GM12878 (cell line): ENCODE results near the gene CBR3. TPM values are rescaled to one million over a fixed set of nuclear protein-coding genes. Genes with fewer than 3 reads are reported as not detected.

Source experiments
- ATAC-seq: fragments of 200-7000 bp; cut with Tn5 transposase; 3 replicates; pipeline ENCODE4 v1.9.1; 2020; ENCODE audit warnings: mild to moderate bottlenecking, moderate library complexity
- BruUV-seq: library from RNA; stranded (reverse); fragments of 400-500 nt; replicated peaks from 2 replicates; lab custom pipeline; 2021; lab: Mats Ljungman, UMichigan
- CTCF ChIA-PET: fragments of 300-600 bp; sonication (Branson Sonifier 250); formaldehyde crosslinking; extraction: SDS; loops from one replicate; lab custom pipeline; 2021; ENCODE audit warnings: inconsistent platforms; lab: Yijun Ruan, JAX
- POLR2A ChIA-PET: fragments of 350-600 bp; formaldehyde crosslinking; extraction: SDS; loops from one replicate; lab custom pipeline; 2021; ENCODE audit warnings: inconsistent platforms; lab: Charles Lee
- RAD21 ChIA-PET: fragments of 300-600 bp; sonication (Branson Sonifier 250); formaldehyde crosslinking; loops from one replicate; lab custom pipeline; 2023; ENCODE audit warnings: antibody characterized with exemption; ENCODE audit not compliant: unreplicated experiment; lab: Charles Lee
- SMC1A ChIA-PET: fragments of 300-600 bp; sonication (Branson Sonifier 250); formaldehyde crosslinking; loops from one replicate; lab custom pipeline; 2023; ENCODE audit not compliant: unreplicated experiment, uncharacterized antibody; lab: Charles Lee
- DNase-seq: peaks from one replicate; pipeline ENCODE4 v3.0.0-alpha.2; 2011; ENCODE audit warnings: low read depth, low spot score
- FAIRE-seq: peaks from 3 replicates; lab custom pipeline; 2011; peaks lifted over from hg19 to GRCh38; lab: Jason Lieb, UNC
- H2AFZ ChIP-seq: 2 replicates; pipeline ENCODE4 v1.6.0; 2011; ENCODE audit warnings: low read depth, low read length, control low read depth; ENCODE audit not compliant: control insufficient read depth
- H3K27ac ChIP-seq: 2 replicates; pipeline ENCODE4 v1.5.1; 2011; ENCODE audit warnings: control low read depth; ENCODE audit not compliant: control insufficient read depth, insufficient read depth
- H3K27me3 ChIP-seq, 2 experiments: replicated peaks in 1 of 2; 2 replicates each; pipeline versions ENCODE4 v1.6.0 to v1.6.1; 2011; ENCODE audit warnings: low read length in 1 of 2; ENCODE audit not compliant: control insufficient read depth in 2 of 2, insufficient read depth in 2 of 2
- H3K36me3 ChIP-seq, 2 experiments: 2 replicates each; pipeline ENCODE4 v1.5.1; 2011; ENCODE audit warnings: low read length in 1 of 2; ENCODE audit not compliant: control insufficient read depth in 2 of 2, insufficient read depth in 2 of 2
- H3K4me1 ChIP-seq: 2 replicates; pipeline ENCODE4 v1.6.1; 2011; ENCODE audit warnings: mild to moderate bottlenecking, low read length, moderate library complexity, mixed read lengths; ENCODE audit not compliant: control insufficient read depth, insufficient read depth
- H3K4me2 ChIP-seq: 2 replicates; pipeline ENCODE4 v1.6.0; 2011; ENCODE audit warnings: control low read depth; ENCODE audit not compliant: control insufficient read depth, insufficient read depth
- H3K4me3 ChIP-seq: fragments of 200-600 bp; sonication (generic); 2 replicates; pipeline ENCODE4 v1.5.1; 2016
- H3K79me2 ChIP-seq: 2 replicates; pipeline ENCODE4 v1.6.0; 2011; ENCODE audit warnings: low read length; ENCODE audit not compliant: control insufficient read depth, insufficient read depth
- H3K9ac ChIP-seq: 2 replicates; pipeline ENCODE4 v1.8.0; 2011; ENCODE audit warnings: low read length, control low read depth, mixed read lengths; ENCODE audit not compliant: control insufficient read depth, insufficient read depth
- H3K9me3 ChIP-seq: replicated peaks from 3 replicates; pipeline ENCODE4 v1.5.1; 2011; ENCODE audit warnings: mild to moderate bottlenecking, low read length; ENCODE audit not compliant: control insufficient read depth, insufficient read depth
- H4K20me1 ChIP-seq: 2 replicates; pipeline ENCODE4 v1.6.0; 2011; ENCODE audit not compliant: control insufficient read depth, insufficient read depth
- ATF3 ChIP-seq: IDR thresholded peaks from 2 replicates; pipeline ENCODE4 v1.6.1; 2011; ENCODE audit warnings: low read depth, mild to moderate bottlenecking, low read length, moderate library complexity, borderline replicate concordance; ENCODE audit errors: extremely low read depth
- CBFB ChIP-seq: IDR thresholded peaks from 2 replicates; pipeline ENCODE4 v1.6.1; 2016; ENCODE audit warnings: antibody characterized with exemption, low read depth
- CREB1 ChIP-seq: IDR thresholded peaks from 2 replicates; pipeline ENCODE4 v1.6.1; 2012; ENCODE audit warnings: low read depth, mild to moderate bottlenecking, inconsistent platforms
- CREM ChIP-seq: IDR thresholded peaks from 2 replicates; pipeline ENCODE4 v1.6.1; 2014; ENCODE audit warnings: antibody characterized with exemption, low read depth
- E4F1 ChIP-seq: fragments of 450-650 bp; IDR thresholded peaks from 2 replicates; pipeline ENCODE4 v1.6.1; 2018; ENCODE audit warnings: borderline replicate concordance, mild to moderate bottlenecking; ENCODE audit not compliant: partially characterized antibody
- EED ChIP-seq: sonication (generic); IDR thresholded peaks from 2 replicates; pipeline ENCODE4 v1.6.1; 2016; ENCODE audit warnings: antibody characterized with exemption, low read depth
- EP300 ChIP-seq, 2 experiments: fragments of 150-350 bp in 1 of 2; IDR thresholded peaks; 2 replicates each; pipeline ENCODE4 v1.6.1; 2011 to 2012; ENCODE audit warnings: low read depth in 2 of 2, low read length in 2 of 2, borderline replicate concordance in 1 of 2, improper control_type of control experiment in 1 of 2, inconsistent platforms in 1 of 2; ENCODE audit not compliant: control insufficient read depth in 1 of 2
- GATAD2B ChIP-seq: fragments of 450-650 bp; conservative IDR thresholded peaks from 2 replicates; pipeline ENCODE4 v1.6.1; 2017; ENCODE audit warnings: low read depth, mild to moderate bottlenecking, moderate library complexity
- HDAC6 ChIP-seq: fragments of 200-600 bp; sonication (generic); IDR thresholded peaks from one replicate; pipeline ENCODE4 v1.8.0; 2017; ENCODE audit warnings: antibody characterized with exemption; ENCODE audit not compliant: unreplicated experiment
- NFXL1 ChIP-seq: fragments of 450-650 bp; IDR thresholded peaks from 2 replicates; pipeline ENCODE4 v1.6.1; 2017; ENCODE audit warnings: antibody characterized with exemption, mild to moderate bottlenecking, borderline replicate concordance
- NKRF ChIP-seq: fragments of 450-650 bp; conservative IDR thresholded peaks from 2 replicates; pipeline ENCODE4 v1.6.1; 2017; ENCODE audit warnings: mild to moderate bottlenecking, moderate library complexity
- POLR2AphosphoS2 ChIP-seq: IDR thresholded peaks from 2 replicates; pipeline ENCODE4 v1.6.1; 2011; ENCODE audit warnings: low read depth, mild to moderate bottlenecking, low read length, improper control_type of control experiment, moderate library complexity
- RAD21 ChIP-seq: IDR thresholded peaks from 2 replicates; pipeline ENCODE4 v1.6.1; 2011; ENCODE audit warnings: mild to moderate bottlenecking, low read depth, low read length, moderate library complexity; ENCODE audit not compliant: insufficient read depth
- SMAD5 ChIP-seq: IDR thresholded peaks from 2 replicates; pipeline ENCODE4 v1.6.1; 2016; ENCODE audit warnings: antibody characterized with exemption, low read depth
- SUPT20H ChIP-seq: IDR thresholded peaks from 2 replicates; pipeline ENCODE4 v1.6.1; 2011; ENCODE audit warnings: low read depth, mild to moderate bottlenecking, low read length, moderate library complexity, borderline replicate concordance; ENCODE audit not compliant: control insufficient read depth
- WGBS: methylation state at CpG from one replicate; pipeline ENCODE4 v1.1.6; 2016; ENCODE audit warnings: low lambda C conversion rate; ENCODE audit not compliant: insufficient replicate concordance, insufficient coverage; ENCODE audit errors: missing lambda C conversion rate; 5-methylcytosine and 5-hydroxymethylcytosine counted together
- in situ Hi-C: fragments of 300-500 bp; cut with MboI; formaldehyde crosslinking; loops from 9 replicates; pipeline ENCODE4 v1.14.3; 2018; ENCODE audit warnings: mixed read lengths
- intact Hi-C: fragments of 100-400 bp; cut with micrococcal nuclease; formaldehyde crosslinking; loops from one replicate; pipeline ENCODE4 v1.14.2; 2022; ENCODE audit not compliant: unreplicated experiment
- polyA plus RNA-seq, 11 experiments: library from polyadenylated mRNA; depleted of rRNA in 4 of 11; unstranded in 6 of 11; stranded (reverse) in 5 of 11; fragments of >200 nt; fragmentation: Nextera tagmentation in 4 of 11; fragmentation: Illumina TruSeq in 1 of 11; extraction: Ambion mirVana in 4 of 11; extraction: Trizol in 1 of 11; gene quantifications; 1 replicate in 1 of 11; 2 replicates in 10 of 11; pipeline versions ENCODE4 v1.2.1 to v1.2.3, GENCODE V29; 2011 to 2016; ENCODE audit warnings: inconsistent platforms in 2 of 11, missing spikeins in 2 of 11, low read depth in 1 of 11
- total RNA-seq, 4 experiments: library from RNA; depleted of rRNA in 3 of 4; stranded (reverse); fragments of >200 nt in 3 of 4; fragmentation: Illumina TruSeq in 1 of 4; extraction: Trizol in 1 of 4; gene quantifications; 2 replicates each; pipeline versions ENCODE4 v1.2.1 to v1.2.3, GENCODE V29; 2013 to 2021

Gene CBR3
- total and polyA plus RNA-seq, 10 of the 15 experiments (the other 5 are each of a cell fraction or from before 2014, with no cell fraction given): 0.48 to 17.2 (median 11.2) TPM

GRCh38 chr21:36132696-36133095 lies 2.2 kb upstream of the CBR3 start (continued):
- no peak for TF ChIP-seq NKRF
- no peak for TF ChIP-seq NFXL1
- no peak for TF ChIP-seq RAD21
- TF ChIP-seq CBFB: no peak

GRCh38 chr21:36135391-36136102 lies 668 bp downstream of the CBR3 start:
- WGBS: 1% methylated on average over 59 of the region's 60 CpGs
- Histone ChIP-seq H3K27ac (no peak overlapping the region), H4K20me1 (no peaks in the 10 kb centered on the region), H3K4me1 (peaks cover 15% of the 10 kb centered on the region), H3K36me3 (no peaks in the 10 kb centered on the region), H2AFZ (peak overlapping the region; percentile 76), H3K4me3 (peak overlapping the region; percentile 73), H3K27me3 (peaks cover 1 to 7% of the 10 kb centered on the region in 2 experiments; a peak in 3 of 4 replicates), H3K4me2 (peak overlapping the region; percentile 100), H3K9ac (peak overlapping the region; percentile 1; the same call in 1 of the 2 replicates), H3K9me3 (no peaks in the 10 kb centered on the region; the same call in 2 of the 3 replicates), H3K79me2 (no peaks in the 10 kb centered on the region)
- ATAC-seq: peak; percentile 88
- BruUV-seq: no TSS peak
- in situ Hi-C loops (no loop called here), intact Hi-C loops (no loop called here)
- ChIA-PET SMC1A (interaction anchor here (0.8 to 1.0 kb wide), 2 partner anchors 26 to 94 kb away, joined by 3 read pairs; no protein-coding TSS in a partner anchor), CTCF (interaction anchor here (0.6 to 7.0 kb wide), 5 partner anchors 10 to 74 kb away, joined by 3 to 64 read pairs (median 6); no protein-coding TSS in a partner anchor), POLR2A (interaction anchor here (0.6 kb wide), 1 partner anchor 208 kb away, joined by 4 read pairs; no protein-coding TSS in a partner anchor), RAD21 (interaction anchor here (1.2 kb wide), 1 partner anchor 195 kb away, joined by 3 read pairs; no protein-coding TSS in a partner anchor)
- FAIRE-seq: no peak
- DNase-seq: no peak
- TF ChIP-seq E4F1 (no peak), EP300 (IDR thresholded peaks at IDR 0.05; ENCODE audit: borderline replicate concordance in 1 of 2, control insufficient read depth in 1 of 2, low read depth in 2 of 2, low read length in 2 of 2) (no peak), SUPT20H (no peak), SMAD5 (no peak), CREB1 (peak; percentile 27; the same call in 1 of the 2 replicates), CREM (0 out of 2 replicates have a peak, but pooled peaks have one; percentile 27), ATF3 (no peak), HDAC6 (peak; percentile 67), EED (no peak; the same call in 1 of the 2 replicates), POLR2AphosphoS2 (no peak), GATAD2B (0 out of 2 replicates have a peak, but pooled peaks have one; percentile 38)
